Neural cell (in vitro differentiated cells): ENCODE measurements around the gene OR51B6.

Experiments used
- EP300 ChIP-seq: fragments of 450-650 bp; conservative IDR thresholded peaks from 2 replicates; pipeline ENCODE4 v1.6.1; 2014; ENCODE audit warnings: antibody characterized with exemption, mild to moderate bottlenecking, moderate library complexity; ENCODE audit not compliant: poor library complexity, severe bottlenecking
- SMC3 ChIP-seq: fragments of 450-650 bp; conservative IDR thresholded peaks from 2 replicates; pipeline ENCODE4 v1.6.1; 2014; ENCODE audit warnings: antibody characterized with exemption, mild to moderate bottlenecking, moderate library complexity; ENCODE audit not compliant: poor library complexity
- TF ChIP-seq, protein P1 (sequence below): fragments of 450-650 bp; IDR thresholded peaks from 2 replicates; pipeline ENCODE4 v1.5.1; 2014; ENCODE audit warnings: antibody characterized with exemption, mild to moderate bottlenecking, moderate library complexity; ENCODE audit not compliant: poor library complexity, severe bottlenecking
- TF ChIP-seq, protein P2 (sequence below): IDR thresholded peaks from 2 replicates; pipeline ENCODE4 v1.6.1; 2012; ENCODE audit warnings: borderline replicate concordance

DNA sequence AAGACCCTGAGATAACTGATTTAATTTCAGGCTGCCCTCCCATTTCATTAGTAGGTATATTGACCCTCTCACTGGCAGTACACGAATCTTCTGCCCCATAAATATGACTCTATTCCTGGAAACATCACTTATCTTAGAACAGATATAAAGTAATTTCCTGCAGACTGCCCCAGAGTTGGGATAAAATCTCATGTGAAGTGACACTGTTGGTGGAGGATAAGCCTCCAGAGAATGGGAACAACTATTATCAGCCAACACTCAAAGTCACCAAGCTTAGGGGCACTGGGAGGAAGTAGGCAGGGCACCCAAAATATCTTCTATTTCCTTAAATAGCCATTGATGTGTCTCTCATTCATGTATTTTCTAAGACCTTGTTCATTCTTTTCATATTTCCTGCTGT, 16.1 kb upstream of the OR51B6 start:
- no peak for TF ChIP-seq SMC3
- no peak for TF ChIP-seq EP300
- TF ChIP-seq, protein P1, sequence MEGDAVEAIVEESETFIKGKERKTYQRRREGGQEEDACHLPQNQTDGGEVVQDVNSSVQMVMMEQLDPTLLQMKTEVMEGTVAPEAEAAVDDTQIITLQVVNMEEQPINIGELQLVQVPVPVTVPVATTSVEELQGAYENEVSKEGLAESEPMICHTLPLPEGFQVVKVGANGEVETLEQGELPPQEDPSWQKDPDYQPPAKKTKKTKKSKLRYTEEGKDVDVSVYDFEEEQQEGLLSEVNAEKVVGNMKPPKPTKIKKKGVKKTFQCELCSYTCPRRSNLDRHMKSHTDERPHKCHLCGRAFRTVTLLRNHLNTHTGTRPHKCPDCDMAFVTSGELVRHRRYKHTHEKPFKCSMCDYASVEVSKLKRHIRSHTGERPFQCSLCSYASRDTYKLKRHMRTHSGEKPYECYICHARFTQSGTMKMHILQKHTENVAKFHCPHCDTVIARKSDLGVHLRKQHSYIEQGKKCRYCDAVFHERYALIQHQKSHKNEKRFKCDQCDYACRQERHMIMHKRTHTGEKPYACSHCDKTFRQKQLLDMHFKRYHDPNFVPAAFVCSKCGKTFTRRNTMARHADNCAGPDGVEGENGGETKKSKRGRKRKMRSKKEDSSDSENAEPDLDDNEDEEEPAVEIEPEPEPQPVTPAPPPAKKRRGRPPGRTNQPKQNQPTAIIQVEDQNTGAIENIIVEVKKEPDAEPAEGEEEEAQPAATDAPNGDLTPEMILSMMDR = no peak
- TF ChIP-seq, protein P2, sequence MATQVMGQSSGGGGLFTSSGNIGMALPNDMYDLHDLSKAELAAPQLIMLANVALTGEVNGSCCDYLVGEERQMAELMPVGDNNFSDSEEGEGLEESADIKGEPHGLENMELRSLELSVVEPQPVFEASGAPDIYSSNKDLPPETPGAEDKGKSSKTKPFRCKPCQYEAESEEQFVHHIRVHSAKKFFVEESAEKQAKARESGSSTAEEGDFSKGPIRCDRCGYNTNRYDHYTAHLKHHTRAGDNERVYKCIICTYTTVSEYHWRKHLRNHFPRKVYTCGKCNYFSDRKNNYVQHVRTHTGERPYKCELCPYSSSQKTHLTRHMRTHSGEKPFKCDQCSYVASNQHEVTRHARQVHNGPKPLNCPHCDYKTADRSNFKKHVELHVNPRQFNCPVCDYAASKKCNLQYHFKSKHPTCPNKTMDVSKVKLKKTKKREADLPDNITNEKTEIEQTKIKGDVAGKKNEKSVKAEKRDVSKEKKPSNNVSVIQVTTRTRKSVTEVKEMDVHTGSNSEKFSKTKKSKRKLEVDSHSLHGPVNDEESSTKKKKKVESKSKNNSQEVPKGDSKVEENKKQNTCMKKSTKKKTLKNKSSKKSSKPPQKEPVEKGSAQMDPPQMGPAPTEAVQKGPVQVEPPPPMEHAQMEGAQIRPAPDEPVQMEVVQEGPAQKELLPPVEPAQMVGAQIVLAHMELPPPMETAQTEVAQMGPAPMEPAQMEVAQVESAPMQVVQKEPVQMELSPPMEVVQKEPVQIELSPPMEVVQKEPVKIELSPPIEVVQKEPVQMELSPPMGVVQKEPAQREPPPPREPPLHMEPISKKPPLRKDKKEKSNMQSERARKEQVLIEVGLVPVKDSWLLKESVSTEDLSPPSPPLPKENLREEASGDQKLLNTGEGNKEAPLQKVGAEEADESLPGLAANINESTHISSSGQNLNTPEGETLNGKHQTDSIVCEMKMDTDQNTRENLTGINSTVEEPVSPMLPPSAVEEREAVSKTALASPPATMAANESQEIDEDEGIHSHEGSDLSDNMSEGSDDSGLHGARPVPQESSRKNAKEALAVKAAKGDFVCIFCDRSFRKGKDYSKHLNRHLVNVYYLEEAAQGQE = no peak
